H7 (cell line): Measurements from ENCODE around the gene SLC30A3. TPM values are rescaled to one million over a fixed set of nuclear protein-coding genes. Genes with fewer than 3 reads are reported as not detected.
"Not testable (repeated sequence)": the region's sequence is repeated elsewhere in the genome, so short reads cannot be mapped to it uniquely, and the experiment has no call there.

Experiments used
- DNase-seq: peaks from one replicate; pipeline ENCODE4 v3.0.0; 2012
- H3K27me3 ChIP-seq: 2 replicates; pipeline ENCODE4 v1.6.0; 2011; ENCODE audit warnings: mild to moderate bottlenecking, low read length; ENCODE audit not compliant: control insufficient read depth, insufficient read depth
- H3K36me3 ChIP-seq: replicated peaks from 2 replicates; pipeline ENCODE4 v1.5.1; 2011; ENCODE audit warnings: low read length; ENCODE audit not compliant: control insufficient read depth, insufficient read depth
- H3K4me3 ChIP-seq: 2 replicates; pipeline ENCODE4 v1.5.1; 2011; ENCODE audit warnings: low read depth, mild to moderate bottlenecking, control low read depth, low read length, moderate library complexity; ENCODE audit not compliant: insufficient read depth
- total RNA-seq: library from RNA; depleted of rRNA; stranded (reverse); fragments of >200 nt; shearing (Covaris generic); gene quantifications from 2 replicates; pipeline ENCODE4 v1.2.3, GENCODE V29; 2014

Gene SLC30A3
- total RNA-seq, 1 experiment from 2014 or later: 1.4 TPM

GRCh38 chr2:27275211-27276150 lies 12.6 kb upstream of the SLC30A3 start, which contains the start of gene DNAJC5G:
DNAJC5G (plus strand) TSS chr2:27275433; CDS start chr2:27276729, 1,296 bp downstream.
- H3K36me3 ChIP-seq: no peaks in the 10 kb centered on the region
- no peak within 1 kb of the TSS for H3K4me3 ChIP-seq
- no peaks in the 10 kb centered on the region for H3K27me3 ChIP-seq
- peak; percentile 42 for DNase-seq

GRCh38 chr2:27272537-27273522 lies 10.0 kb upstream of the SLC30A3 start:
- not testable (repeated sequence) for H3K36me3 ChIP-seq, DNase-seq, H3K27me3 ChIP-seq, H3K4me3 ChIP-seq

GRCh38 chr2:27271631-27272340 lies 8.9 kb upstream of the SLC30A3 start:
- Histone ChIP-seq H3K4me3 (no peak overlapping the region), H3K27me3 (peaks cover under 1% of the 10 kb centered on the region; the same call in 1 of the 2 replicates)

GRCh38 chr2:27270670-27271069 lies 7.8 kb upstream of the SLC30A3 start:
- DNase-seq: no peak
- Histone ChIP-seq H3K36me3 (no peaks in the 10 kb centered on the region), H3K27me3 (peaks cover 10% of the 10 kb centered on the region)

More at GRCh38 chr2:27271631-27272340, 8.9 kb upstream of the SLC30A3 start:
- no peak for DNase-seq
- no peaks in the 10 kb centered on the region for H3K36me3 ChIP-seq

GRCh38 chr2:27270131-27270530 lies 7.3 kb upstream of the SLC30A3 start:
- no peak overlapping the region for H3K4me3 ChIP-seq
- no peak for DNase-seq

More at GRCh38 chr2:27270670-27271069, 7.8 kb upstream of the SLC30A3 start:
- no peak overlapping the region for H3K4me3 ChIP-seq

GRCh38 chr2:27268296-27268695 lies 5.4 kb upstream of the SLC30A3 start:
- not testable (repeated sequence) for H3K4me3 ChIP-seq, DNase-seq, H3K36me3 ChIP-seq
- H3K27me3 ChIP-seq: peaks cover 34% of the 10 kb centered on the region

More at GRCh38 chr2:27270131-27270530, 7.3 kb upstream of the SLC30A3 start:
- Histone ChIP-seq H3K36me3 (no peaks in the 10 kb centered on the region), H3K27me3 (peaks cover 15% of the 10 kb centered on the region)

GRCh38 chr2:27265536-27265870 lies 2.7 kb upstream of the SLC30A3 start:
- Histone ChIP-seq H3K36me3 (no peaks in the 10 kb centered on the region), H3K27me3 (peaks cover 62% of the 10 kb centered on the region), H3K4me3 (no peak overlapping the region)
- DNase-seq: no peak

GRCh38 chr2:27264753-27265535 lies 2.1 kb upstream of the SLC30A3 start:
- peak overlapping the region; percentile 53 for H3K4me3 ChIP-seq
- H3K36me3 ChIP-seq: no peaks in the 10 kb centered on the region
- H3K27me3 ChIP-seq: peaks cover 67% of the 10 kb centered on the region
- DNase-seq: peak; percentile 98

GRCh38 chr2:27264253-27264752 lies 1.5 kb upstream of the SLC30A3 start:
- peaks cover 71% of the 10 kb centered on the region for H3K27me3 ChIP-seq
- peak overlapping the region; percentile 53 for H3K4me3 ChIP-seq
- no peaks in the 10 kb centered on the region for H3K36me3 ChIP-seq
- DNase-seq: peak; percentile 87

GRCh38 chr2:27263287-27264252 lies 723 bp upstream of the SLC30A3 start:
- peak overlapping the region; percentile 63 for H3K4me3 ChIP-seq
- no peaks in the 10 kb centered on the region for H3K36me3 ChIP-seq
- peaks cover 71% of the 10 kb centered on the region for H3K27me3 ChIP-seq
- DNase-seq: peak; percentile 84

- DNase-seq: no peak
- Histone ChIP-seq H3K27me3 (peaks cover 71% of the 10 kb centered on the region), H3K36me3 (no peaks in the 10 kb centered on the region), H3K4me3 (peak overlapping the region; percentile 63)
Observed at GRCh38 chr2:27261926-27262298, 935 bp downstream of the SLC30A3 start.

- Histone ChIP-seq H3K36me3 (no peaks in the 10 kb centered on the region), H3K4me3 (no peak overlapping the region; the same call in 1 of the 2 replicates), H3K27me3 (peaks cover 68% of the 10 kb centered on the region)
- peak; percentile 70 for DNase-seq
Observed at GRCh38 chr2:27261241-27261925, 1.5 kb downstream of the SLC30A3 start.
